GM12801 (cell line): ENCODE results near the gene USP36.

Source experiments
- TF ChIP-seq, protein P1 (sequence below): IDR thresholded peaks from one replicate; pipeline ENCODE4 v1.5.1; 2011; ENCODE audit warnings: control low read depth; ENCODE audit not compliant: insufficient read length; ENCODE audit errors: extremely low read depth

Gene USP36

DNA sequence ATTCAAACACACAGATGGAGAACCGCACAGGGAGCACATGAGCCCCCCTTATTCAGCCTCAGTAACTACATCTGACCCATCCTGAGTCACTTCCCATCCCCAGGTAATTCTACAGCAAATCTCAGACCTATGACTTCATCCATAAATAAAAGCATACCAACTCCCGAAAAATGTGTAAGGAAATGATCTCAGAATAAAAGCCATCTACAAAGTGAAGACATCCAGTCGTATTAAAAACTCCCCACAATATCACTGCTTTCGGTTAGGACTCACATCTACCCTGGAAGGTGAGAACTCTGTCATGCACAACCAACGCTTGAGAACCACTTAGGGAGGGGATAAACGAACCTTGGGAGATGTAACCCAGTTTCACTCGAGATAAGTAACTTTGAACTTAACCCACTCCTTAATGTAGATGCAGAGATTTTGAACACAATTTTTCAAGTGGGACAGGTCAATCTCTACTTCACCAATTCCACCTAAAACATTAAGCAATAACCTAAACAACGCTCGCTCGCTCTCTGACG lies 1.3 kb downstream of the USP36 start:
- TF ChIP-seq, protein P1, sequence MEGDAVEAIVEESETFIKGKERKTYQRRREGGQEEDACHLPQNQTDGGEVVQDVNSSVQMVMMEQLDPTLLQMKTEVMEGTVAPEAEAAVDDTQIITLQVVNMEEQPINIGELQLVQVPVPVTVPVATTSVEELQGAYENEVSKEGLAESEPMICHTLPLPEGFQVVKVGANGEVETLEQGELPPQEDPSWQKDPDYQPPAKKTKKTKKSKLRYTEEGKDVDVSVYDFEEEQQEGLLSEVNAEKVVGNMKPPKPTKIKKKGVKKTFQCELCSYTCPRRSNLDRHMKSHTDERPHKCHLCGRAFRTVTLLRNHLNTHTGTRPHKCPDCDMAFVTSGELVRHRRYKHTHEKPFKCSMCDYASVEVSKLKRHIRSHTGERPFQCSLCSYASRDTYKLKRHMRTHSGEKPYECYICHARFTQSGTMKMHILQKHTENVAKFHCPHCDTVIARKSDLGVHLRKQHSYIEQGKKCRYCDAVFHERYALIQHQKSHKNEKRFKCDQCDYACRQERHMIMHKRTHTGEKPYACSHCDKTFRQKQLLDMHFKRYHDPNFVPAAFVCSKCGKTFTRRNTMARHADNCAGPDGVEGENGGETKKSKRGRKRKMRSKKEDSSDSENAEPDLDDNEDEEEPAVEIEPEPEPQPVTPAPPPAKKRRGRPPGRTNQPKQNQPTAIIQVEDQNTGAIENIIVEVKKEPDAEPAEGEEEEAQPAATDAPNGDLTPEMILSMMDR = no peak

DNA sequence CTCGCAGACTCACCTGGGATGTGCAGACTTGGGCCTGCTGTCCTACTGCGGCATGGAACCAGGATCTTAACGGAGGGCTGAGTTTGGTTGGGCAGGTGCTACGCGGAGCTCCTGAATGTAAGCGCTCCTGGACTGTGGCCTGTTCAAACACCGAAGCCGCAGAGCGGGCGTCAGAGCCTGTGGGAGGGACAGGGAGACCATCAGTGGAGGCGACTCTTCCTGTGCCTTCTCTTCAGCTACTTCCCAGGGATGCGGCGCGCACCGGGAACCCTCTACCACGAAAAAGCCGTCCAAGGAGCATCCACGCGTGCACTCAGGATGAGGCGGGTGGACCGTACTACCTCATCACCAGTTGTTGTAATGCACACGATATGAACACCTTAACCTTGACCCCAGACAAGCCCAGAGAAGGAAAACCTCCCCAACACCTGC lies 2.0 kb downstream of the USP36 start:
- TF ChIP-seq, protein P1 = no peak

DNA sequence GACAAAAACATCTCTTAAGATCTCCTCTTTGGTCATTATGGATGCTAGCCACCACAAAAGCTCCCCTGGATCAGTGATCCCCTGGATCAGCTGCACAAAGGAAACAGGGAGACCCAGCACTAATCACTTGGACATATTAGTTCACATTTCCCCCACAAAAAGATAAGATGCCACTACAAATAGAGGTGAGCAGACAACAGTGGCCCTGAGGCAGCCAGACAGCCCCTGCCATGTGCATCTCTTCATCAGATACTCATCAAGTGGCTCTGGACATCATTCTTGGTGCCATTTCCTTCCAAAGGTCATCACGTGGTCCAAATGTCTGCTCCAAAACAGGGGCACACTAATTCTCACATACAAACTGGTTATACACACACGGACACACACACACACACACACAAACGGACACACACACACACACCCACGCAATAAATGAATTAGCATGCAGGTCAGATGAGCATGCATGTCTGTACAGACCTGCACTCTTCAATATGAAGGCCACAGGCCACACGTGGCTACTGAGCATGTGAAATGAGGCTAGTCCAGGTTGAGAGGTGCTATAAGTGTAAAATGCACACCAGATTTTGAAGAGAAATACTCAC lies 4.1 kb downstream of the USP36 start:
- TF ChIP-seq, protein P1 = no peak

DNA sequence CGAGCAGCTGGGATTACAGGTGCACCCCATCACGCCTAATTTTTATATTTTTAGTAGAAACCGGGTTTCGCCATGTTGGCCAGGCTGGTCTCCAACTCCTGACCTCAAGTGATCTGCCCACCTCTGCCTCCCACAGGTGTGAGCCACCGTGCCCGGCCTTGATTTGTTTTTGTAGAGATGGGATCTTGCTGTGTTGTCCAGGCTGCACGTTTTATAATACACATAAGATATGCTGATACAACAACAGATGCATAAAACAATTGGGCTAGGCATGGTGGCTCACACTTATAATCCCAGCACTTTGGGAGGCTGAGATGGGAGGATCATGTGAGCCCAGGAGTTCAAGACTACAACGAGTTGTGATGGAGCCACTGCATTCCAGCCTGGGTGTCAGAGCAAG lies 6.0 kb downstream of the USP36 start:
- TF ChIP-seq, protein P1 = no peak

DNA sequence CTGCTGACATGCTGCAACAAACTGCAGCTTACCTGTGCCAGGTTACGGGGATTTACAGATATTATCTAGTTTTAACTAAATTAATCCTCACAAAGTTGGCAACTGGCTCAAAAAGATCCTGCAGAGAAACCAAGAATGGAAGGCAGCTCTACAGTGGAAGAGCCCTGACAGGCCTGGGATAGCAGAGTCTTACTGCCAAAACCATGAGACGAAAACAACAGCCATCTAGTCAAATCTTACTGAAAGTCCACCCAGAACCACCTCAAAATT lies 8.1 kb downstream of the USP36 start:
- TF ChIP-seq, protein P1 = no peak

DNA sequence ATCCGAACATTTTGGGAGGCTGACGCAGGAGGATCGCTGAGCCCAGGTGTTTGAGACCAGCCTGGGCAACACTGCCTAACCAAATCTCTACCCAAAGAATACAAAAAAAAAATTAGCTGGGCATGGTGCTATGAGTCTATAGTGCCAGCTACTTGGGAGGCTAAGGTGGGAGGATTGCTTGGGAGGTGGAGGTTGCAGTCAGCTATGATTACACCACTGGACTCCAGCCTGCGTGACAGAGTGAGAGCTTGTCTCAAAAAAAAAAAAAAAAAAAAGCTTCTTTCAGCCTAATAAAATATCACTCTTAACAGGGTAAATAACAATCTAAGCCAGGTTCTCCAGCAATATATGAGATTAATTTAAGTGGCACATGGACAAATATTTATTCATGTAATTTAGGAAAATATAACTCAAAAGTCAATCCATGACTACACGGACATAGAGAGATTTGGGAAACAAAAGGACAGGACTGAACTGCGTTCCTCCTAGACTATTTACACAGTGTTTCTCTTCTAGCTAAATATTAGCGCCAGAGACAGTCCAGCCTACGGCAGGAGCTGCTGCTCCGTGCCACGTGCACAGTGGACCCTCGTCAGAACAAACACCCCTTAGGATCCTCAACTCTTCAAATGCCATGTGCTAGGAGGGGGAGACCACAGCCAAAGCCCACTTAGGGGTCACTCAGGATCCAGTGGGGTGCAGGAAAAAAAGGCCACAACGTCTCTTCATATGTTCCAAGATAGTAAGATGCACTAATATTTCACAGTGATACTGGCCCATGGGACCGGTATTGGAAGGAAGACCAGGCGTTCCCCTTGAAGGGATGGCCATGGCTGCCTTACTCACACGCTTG lies 8.7 kb downstream of the USP36 start:
- TF ChIP-seq, protein P1 = no peak

DNA sequence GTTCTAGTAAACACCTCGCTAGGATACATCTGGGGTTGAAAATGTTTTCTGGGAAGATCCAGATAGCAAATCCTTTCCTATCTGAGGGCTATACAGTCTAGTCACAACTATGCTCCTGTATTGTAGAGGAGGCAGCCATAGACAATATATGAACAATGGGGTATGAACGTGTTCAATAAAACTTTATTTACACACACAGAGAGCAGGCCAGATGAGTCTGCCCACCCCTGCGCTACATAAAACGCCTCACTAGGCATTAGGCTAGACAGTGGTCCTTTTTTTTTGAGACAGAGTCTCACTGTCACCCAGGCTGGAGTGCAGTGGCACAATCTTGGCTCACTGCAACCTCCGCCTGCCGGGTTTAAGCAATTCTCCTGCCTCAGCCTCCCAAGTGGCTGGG lies 11.1 kb downstream of the USP36 start:
- TF ChIP-seq, protein P1 = no peak
